GM12878 (cell line): ENCODE measurements around the gene IL33. TPM values are rescaled to one million over a fixed set of nuclear protein-coding genes. Genes with fewer than 3 reads are reported as not detected.

Source experiments
- ATAC-seq: fragments of 200-7000 bp; cut with Tn5 transposase; 3 replicates; pipeline ENCODE4 v1.9.1; 2020; ENCODE audit warnings: mild to moderate bottlenecking, moderate library complexity
- BruUV-seq: library from RNA; stranded (reverse); fragments of 400-500 nt; replicated peaks from 2 replicates; lab custom pipeline; 2021; lab: Mats Ljungman, UMichigan
- CTCF ChIA-PET: fragments of 300-600 bp; sonication (Branson Sonifier 250); formaldehyde crosslinking; extraction: SDS; loops from one replicate; lab custom pipeline; 2021; ENCODE audit warnings: inconsistent platforms; lab: Yijun Ruan, JAX
- POLR2A ChIA-PET: fragments of 350-600 bp; formaldehyde crosslinking; extraction: SDS; loops from one replicate; lab custom pipeline; 2021; ENCODE audit warnings: inconsistent platforms; lab: Charles Lee
- RAD21 ChIA-PET: fragments of 300-600 bp; sonication (Branson Sonifier 250); formaldehyde crosslinking; loops from one replicate; lab custom pipeline; 2023; ENCODE audit warnings: antibody characterized with exemption; ENCODE audit not compliant: unreplicated experiment; lab: Charles Lee
- SMC1A ChIA-PET: fragments of 300-600 bp; sonication (Branson Sonifier 250); formaldehyde crosslinking; loops from one replicate; lab custom pipeline; 2023; ENCODE audit not compliant: unreplicated experiment, uncharacterized antibody; lab: Charles Lee
- DNase-seq: peaks from one replicate; pipeline ENCODE4 v3.0.0-alpha.2; 2011; ENCODE audit warnings: low read depth, low spot score
- FAIRE-seq: peaks from 3 replicates; lab custom pipeline; 2011; peaks lifted over from hg19 to GRCh38; lab: Jason Lieb, UNC
- H2AFZ ChIP-seq: 2 replicates; pipeline ENCODE4 v1.6.0; 2011; ENCODE audit warnings: low read depth, low read length, control low read depth; ENCODE audit not compliant: control insufficient read depth
- H3K27ac ChIP-seq: 2 replicates; pipeline ENCODE4 v1.5.1; 2011; ENCODE audit warnings: control low read depth; ENCODE audit not compliant: control insufficient read depth, insufficient read depth
- H3K27me3 ChIP-seq, 2 experiments: replicated peaks in 1 of 2; 2 replicates each; pipeline versions ENCODE4 v1.6.0 to v1.6.1; 2011; ENCODE audit warnings: low read length in 1 of 2; ENCODE audit not compliant: control insufficient read depth in 2 of 2, insufficient read depth in 2 of 2
- H3K36me3 ChIP-seq, 2 experiments: 2 replicates each; pipeline ENCODE4 v1.5.1; 2011; ENCODE audit warnings: low read length in 1 of 2; ENCODE audit not compliant: control insufficient read depth in 2 of 2, insufficient read depth in 2 of 2
- H3K4me1 ChIP-seq: 2 replicates; pipeline ENCODE4 v1.6.1; 2011; ENCODE audit warnings: mild to moderate bottlenecking, low read length, moderate library complexity, mixed read lengths; ENCODE audit not compliant: control insufficient read depth, insufficient read depth
- H3K4me2 ChIP-seq: 2 replicates; pipeline ENCODE4 v1.6.0; 2011; ENCODE audit warnings: control low read depth; ENCODE audit not compliant: control insufficient read depth, insufficient read depth
- H3K4me3 ChIP-seq: fragments of 200-600 bp; sonication (generic); 2 replicates; pipeline ENCODE4 v1.5.1; 2016
- H3K79me2 ChIP-seq: 2 replicates; pipeline ENCODE4 v1.6.0; 2011; ENCODE audit warnings: low read length; ENCODE audit not compliant: control insufficient read depth, insufficient read depth
- H3K9ac ChIP-seq: 2 replicates; pipeline ENCODE4 v1.8.0; 2011; ENCODE audit warnings: low read length, control low read depth, mixed read lengths; ENCODE audit not compliant: control insufficient read depth, insufficient read depth
- H3K9me3 ChIP-seq: replicated peaks from 3 replicates; pipeline ENCODE4 v1.5.1; 2011; ENCODE audit warnings: mild to moderate bottlenecking, low read length; ENCODE audit not compliant: control insufficient read depth, insufficient read depth
- H4K20me1 ChIP-seq: 2 replicates; pipeline ENCODE4 v1.6.0; 2011; ENCODE audit not compliant: control insufficient read depth, insufficient read depth
- FOXM1 ChIP-seq: IDR thresholded peaks from 2 replicates; pipeline ENCODE4 v1.6.1; 2012; ENCODE audit warnings: low read depth, mild to moderate bottlenecking, inconsistent platforms, low read length, moderate library complexity
- IKZF1 ChIP-seq: fragments of 450-650 bp; conservative IDR thresholded peaks from 2 replicates; pipeline ENCODE4 v1.6.1; 2017; ENCODE audit warnings: antibody characterized with exemption, mild to moderate bottlenecking
- IKZF2 ChIP-seq, 2 experiments: fragments of 450-650 bp; IDR thresholded peaks; 2 replicates each; pipeline ENCODE4 v1.6.1; 2017; ENCODE audit warnings: mild to moderate bottlenecking in 2 of 2, moderate library complexity in 2 of 2
- JUNB ChIP-seq: IDR thresholded peaks from 2 replicates; pipeline ENCODE4 v1.6.1; 2016; ENCODE audit warnings: antibody characterized with exemption, mild to moderate bottlenecking
- KLF5 ChIP-seq: fragments of 450-650 bp; IDR thresholded peaks from 2 replicates; pipeline ENCODE4 v1.6.1; 2014; ENCODE audit warnings: mild to moderate bottlenecking; ENCODE audit not compliant: partially characterized antibody
- MEF2B ChIP-seq: fragments of 450-650 bp; IDR thresholded peaks from 2 replicates; pipeline ENCODE4 v1.6.1; 2018; ENCODE audit warnings: mild to moderate bottlenecking, moderate library complexity; ENCODE audit not compliant: partially characterized antibody, poor library complexity, severe bottlenecking
- RELA ChIP-seq: fragments of 450-650 bp; IDR thresholded peaks from 2 replicates; pipeline ENCODE4 v1.8.0; 2014; ENCODE audit warnings: borderline replicate concordance; ENCODE audit not compliant: partially characterized antibody
- ZNF622 ChIP-seq: fragments of 450-650 bp; IDR thresholded peaks from 2 replicates; pipeline ENCODE4 v1.6.1; 2017; ENCODE audit warnings: mild to moderate bottlenecking, inconsistent platforms
- WGBS: methylation state at CpG from one replicate; pipeline ENCODE4 v1.1.6; 2016; ENCODE audit warnings: low lambda C conversion rate; ENCODE audit not compliant: insufficient replicate concordance, insufficient coverage; ENCODE audit errors: missing lambda C conversion rate; 5-methylcytosine and 5-hydroxymethylcytosine counted together
- in situ Hi-C: fragments of 300-500 bp; cut with MboI; formaldehyde crosslinking; loops from 9 replicates; pipeline ENCODE4 v1.14.3; 2018; ENCODE audit warnings: mixed read lengths
- intact Hi-C: fragments of 100-400 bp; cut with micrococcal nuclease; formaldehyde crosslinking; loops from one replicate; pipeline ENCODE4 v1.14.2; 2022; ENCODE audit not compliant: unreplicated experiment
- polyA plus RNA-seq, 11 experiments: library from polyadenylated mRNA; depleted of rRNA in 4 of 11; unstranded in 6 of 11; stranded (reverse) in 5 of 11; fragments of >200 nt; fragmentation: Nextera tagmentation in 4 of 11; fragmentation: Illumina TruSeq in 1 of 11; extraction: Ambion mirVana in 4 of 11; extraction: Trizol in 1 of 11; gene quantifications; 1 replicate in 1 of 11; 2 replicates in 10 of 11; pipeline versions ENCODE4 v1.2.1 to v1.2.3, GENCODE V29; 2011 to 2016; ENCODE audit warnings: inconsistent platforms in 2 of 11, missing spikeins in 2 of 11, low read depth in 1 of 11
- total RNA-seq, 4 experiments: library from RNA; depleted of rRNA in 3 of 4; stranded (reverse); fragments of >200 nt in 3 of 4; fragmentation: Illumina TruSeq in 1 of 4; extraction: Trizol in 1 of 4; gene quantifications; 2 replicates each; pipeline versions ENCODE4 v1.2.1 to v1.2.3, GENCODE V29; 2013 to 2021
- TF ChIP-seq, protein P1 (sequence below): fragments of 450-650 bp; IDR thresholded peaks from 2 replicates; pipeline ENCODE4 v1.6.1; 2016; ENCODE audit warnings: mild to moderate bottlenecking
- TF ChIP-seq, protein P2 (sequence below): fragments of 450-650 bp; IDR thresholded peaks from 2 replicates; pipeline ENCODE4 v1.6.1; 2017; ENCODE audit warnings: mild to moderate bottlenecking

IL33 gene
- total and polyA plus RNA-seq, 10 of the 15 experiments (the other 5 are each of a cell fraction or from before 2014, with no cell fraction given) = not detected

DNA sequence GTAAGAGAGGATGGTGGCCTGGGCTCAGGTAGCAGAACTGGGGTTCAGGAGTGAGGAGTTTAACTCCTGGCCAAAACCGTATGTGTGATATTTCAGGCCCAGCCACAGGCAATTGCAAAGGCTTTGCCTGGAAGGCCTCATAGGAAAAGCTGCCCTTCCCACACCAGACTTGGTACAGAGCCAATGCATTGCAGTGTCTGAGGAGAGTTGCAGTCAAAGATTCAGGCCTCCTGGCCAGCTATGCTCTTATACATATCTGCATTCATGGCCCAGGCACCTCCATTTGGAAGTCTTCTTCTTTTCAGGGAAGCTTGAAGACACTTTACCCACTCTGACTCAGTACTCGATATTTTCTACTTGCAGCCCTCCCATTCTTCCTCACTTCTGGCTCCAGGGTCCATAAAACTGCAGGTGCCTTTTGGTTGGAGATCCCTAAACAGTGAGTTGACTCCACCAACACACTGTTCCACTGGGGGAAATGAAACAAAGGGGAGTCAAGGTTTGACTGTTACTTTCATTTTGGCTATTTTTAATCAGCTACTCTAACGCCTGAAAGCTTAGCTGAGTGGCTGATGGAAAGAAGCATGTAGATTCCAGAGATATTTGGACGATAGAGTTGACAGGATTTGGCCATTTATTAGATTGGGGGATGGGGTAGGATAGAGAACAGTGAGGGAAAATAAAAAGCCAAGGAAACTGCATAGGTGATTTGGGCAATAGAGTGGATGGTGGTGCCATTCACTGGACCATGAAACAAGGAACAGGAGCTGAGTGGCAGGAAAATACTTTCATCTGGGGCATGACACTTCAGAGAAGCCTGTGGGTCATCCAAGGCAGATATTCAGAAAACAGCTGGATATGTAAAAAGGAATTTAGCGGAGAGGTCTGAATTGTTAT is 30.6 kb upstream of the IL33 start (continued):
- TF ChIP-seq, protein P1, sequence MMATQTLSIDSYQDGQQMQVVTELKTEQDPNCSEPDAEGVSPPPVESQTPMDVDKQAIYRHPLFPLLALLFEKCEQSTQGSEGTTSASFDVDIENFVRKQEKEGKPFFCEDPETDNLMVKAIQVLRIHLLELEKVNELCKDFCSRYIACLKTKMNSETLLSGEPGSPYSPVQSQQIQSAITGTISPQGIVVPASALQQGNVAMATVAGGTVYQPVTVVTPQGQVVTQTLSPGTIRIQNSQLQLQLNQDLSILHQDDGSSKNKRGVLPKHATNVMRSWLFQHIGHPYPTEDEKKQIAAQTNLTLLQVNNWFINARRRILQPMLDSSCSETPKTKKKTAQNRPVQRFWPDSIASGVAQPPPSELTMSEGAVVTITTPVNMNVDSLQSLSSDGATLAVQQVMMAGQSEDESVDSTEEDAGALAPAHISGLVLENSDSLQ = peak; percentile 35; the same call in 1 of the 2 replicates
- TF ChIP-seq RELA (no peak), FOXM1 (peak; percentile 80; the same call in 1 of the 2 replicates)
- TF ChIP-seq, protein P2, sequence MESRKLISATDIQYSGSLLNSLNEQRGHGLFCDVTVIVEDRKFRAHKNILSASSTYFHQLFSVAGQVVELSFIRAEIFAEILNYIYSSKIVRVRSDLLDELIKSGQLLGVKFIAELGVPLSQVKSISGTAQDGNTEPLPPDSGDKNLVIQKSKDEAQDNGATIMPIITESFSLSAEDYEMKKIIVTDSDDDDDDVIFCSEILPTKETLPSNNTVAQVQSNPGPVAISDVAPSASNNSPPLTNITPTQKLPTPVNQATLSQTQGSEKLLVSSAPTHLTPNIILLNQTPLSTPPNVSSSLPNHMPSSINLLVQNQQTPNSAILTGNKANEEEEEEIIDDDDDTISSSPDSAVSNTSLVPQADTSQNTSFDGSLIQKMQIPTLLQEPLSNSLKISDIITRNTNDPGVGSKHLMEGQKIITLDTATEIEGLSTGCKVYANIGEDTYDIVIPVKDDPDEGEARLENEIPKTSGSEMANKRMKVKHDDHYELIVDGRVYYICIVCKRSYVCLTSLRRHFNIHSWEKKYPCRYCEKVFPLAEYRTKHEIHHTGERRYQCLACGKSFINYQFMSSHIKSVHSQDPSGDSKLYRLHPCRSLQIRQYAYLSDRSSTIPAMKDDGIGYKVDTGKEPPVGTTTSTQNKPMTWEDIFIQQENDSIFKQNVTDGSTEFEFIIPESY = no peak

DNA sequence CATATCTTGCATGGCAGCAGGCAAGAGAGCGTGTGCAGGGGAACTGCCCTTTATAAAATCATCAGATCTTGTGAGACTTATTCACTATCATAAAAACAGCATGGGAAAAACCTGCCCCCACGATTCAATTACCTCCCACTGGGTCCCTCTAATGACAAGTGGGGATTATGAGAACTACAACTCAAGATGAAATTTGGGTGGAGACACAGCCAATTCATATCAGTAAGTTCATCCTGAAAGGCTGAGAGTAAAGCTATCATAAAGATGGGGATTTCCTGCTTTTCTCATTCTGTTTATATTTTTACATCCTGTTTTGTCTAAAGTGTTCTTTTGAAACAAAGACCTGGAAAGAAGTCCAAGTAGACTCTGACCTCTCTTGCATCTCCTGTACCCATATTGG is 28.9 kb upstream of the IL33 start:
- peaks cover 33% of the 10 kb centered on the region for H3K4me1 ChIP-seq
- no peaks in the 10 kb centered on the region for H3K27me3 ChIP-seq
- ChIA-PET RAD21 (interaction anchor here (0.6 to 1.5 kb wide), 2 partner anchors 11 to 96 kb away, joined by 3 to 4 read pairs; no protein-coding TSS in a partner anchor), POLR2A (no interaction called here), SMC1A (interaction anchor here (0.9 to 1.9 kb wide), 2 partner anchors 11 to 95 kb away, joined by 3 to 4 read pairs; no protein-coding TSS in a partner anchor), CTCF (interaction anchor here (0.6 to 3.4 kb wide), 3 partner anchors 7 to 302 kb away, joined by 4 to 18 read pairs (median 8); no protein-coding TSS in a partner anchor)
- peak overlapping the region; percentile 26 for H2AFZ ChIP-seq
- H3K36me3 ChIP-seq = no peaks in the 10 kb centered on the region
- H3K27ac ChIP-seq = no peak overlapping the region
- FAIRE-seq = no peak
- in situ Hi-C loops (no loop called here), intact Hi-C loops (loop anchor here (5.0 kb wide), 1 partner anchor 129 kb away; no protein-coding TSS in a partner anchor)
- DNase-seq = no peak
- H4K20me1 ChIP-seq = no peaks in the 10 kb centered on the region
- H3K9me3 ChIP-seq = no peaks in the 10 kb centered on the region; the same call in 1 of the 3 replicates
- H3K4me2 ChIP-seq = no peak overlapping the region
- no TSS peak for BruUV-seq
- no peaks in the 10 kb centered on the region for H3K79me2 ChIP-seq
- TF ChIP-seq IKZF2 (IDR thresholded peaks at IDR 0.05) (0 out of 4 replicates have a peak, but pooled peaks of 1 of the 2 experiments have one; percentile 26), ZNF622 (no peak), IKZF1 (0 out of 2 replicates have a peak, but pooled peaks have one; percentile 13), MEF2B (peak; percentile 55), KLF5 (no peak), JUNB (0 out of 2 replicates have a peak, but pooled peaks have one; percentile 10)
- 43% methylated on average over 2 of the region's 2 CpGs for WGBS
- no peak overlapping the region for H3K9ac ChIP-seq
- H3K4me3 ChIP-seq = no peak overlapping the region
- peak; percentile 47 for ATAC-seq
